GM12878 (cell line): ENCODE results near the gene KIF6. TPM values are rescaled to one million over a fixed set of nuclear protein-coding genes. Genes with fewer than 3 reads are reported as not detected.

Experiments used
- ATAC-seq: fragments of 200-7000 bp; cut with Tn5 transposase; 3 replicates; pipeline ENCODE4 v1.9.1; 2020; ENCODE audit warnings: mild to moderate bottlenecking, moderate library complexity
- BruUV-seq: library from RNA; stranded (reverse); fragments of 400-500 nt; replicated peaks from 2 replicates; lab custom pipeline; 2021; lab: Mats Ljungman, UMichigan
- CTCF ChIA-PET: fragments of 300-600 bp; sonication (Branson Sonifier 250); formaldehyde crosslinking; extraction: SDS; loops from one replicate; lab custom pipeline; 2021; ENCODE audit warnings: inconsistent platforms; lab: Yijun Ruan, JAX
- POLR2A ChIA-PET: fragments of 350-600 bp; formaldehyde crosslinking; extraction: SDS; loops from one replicate; lab custom pipeline; 2021; ENCODE audit warnings: inconsistent platforms; lab: Charles Lee
- RAD21 ChIA-PET: fragments of 300-600 bp; sonication (Branson Sonifier 250); formaldehyde crosslinking; loops from one replicate; lab custom pipeline; 2023; ENCODE audit warnings: antibody characterized with exemption; ENCODE audit not compliant: unreplicated experiment; lab: Charles Lee
- SMC1A ChIA-PET: fragments of 300-600 bp; sonication (Branson Sonifier 250); formaldehyde crosslinking; loops from one replicate; lab custom pipeline; 2023; ENCODE audit not compliant: unreplicated experiment, uncharacterized antibody; lab: Charles Lee
- DNase-seq: peaks from one replicate; pipeline ENCODE4 v3.0.0-alpha.2; 2011; ENCODE audit warnings: low read depth, low spot score
- FAIRE-seq: peaks from 3 replicates; lab custom pipeline; 2011; peaks lifted over from hg19 to GRCh38; lab: Jason Lieb, UNC
- H2AFZ ChIP-seq: 2 replicates; pipeline ENCODE4 v1.6.0; 2011; ENCODE audit warnings: low read depth, low read length, control low read depth; ENCODE audit not compliant: control insufficient read depth
- H3K27ac ChIP-seq: 2 replicates; pipeline ENCODE4 v1.5.1; 2011; ENCODE audit warnings: control low read depth; ENCODE audit not compliant: control insufficient read depth, insufficient read depth
- H3K27me3 ChIP-seq, 2 experiments: replicated peaks in 1 of 2; 2 replicates each; pipeline versions ENCODE4 v1.6.0 to v1.6.1; 2011; ENCODE audit warnings: low read length in 1 of 2; ENCODE audit not compliant: control insufficient read depth in 2 of 2, insufficient read depth in 2 of 2
- H3K36me3 ChIP-seq, 2 experiments: 2 replicates each; pipeline ENCODE4 v1.5.1; 2011; ENCODE audit warnings: low read length in 1 of 2; ENCODE audit not compliant: control insufficient read depth in 2 of 2, insufficient read depth in 2 of 2
- H3K4me1 ChIP-seq: 2 replicates; pipeline ENCODE4 v1.6.1; 2011; ENCODE audit warnings: mild to moderate bottlenecking, low read length, moderate library complexity, mixed read lengths; ENCODE audit not compliant: control insufficient read depth, insufficient read depth
- H3K4me2 ChIP-seq: 2 replicates; pipeline ENCODE4 v1.6.0; 2011; ENCODE audit warnings: control low read depth; ENCODE audit not compliant: control insufficient read depth, insufficient read depth
- H3K4me3 ChIP-seq: fragments of 200-600 bp; sonication (generic); 2 replicates; pipeline ENCODE4 v1.5.1; 2016
- H3K79me2 ChIP-seq: 2 replicates; pipeline ENCODE4 v1.6.0; 2011; ENCODE audit warnings: low read length; ENCODE audit not compliant: control insufficient read depth, insufficient read depth
- H3K9ac ChIP-seq: 2 replicates; pipeline ENCODE4 v1.8.0; 2011; ENCODE audit warnings: low read length, control low read depth, mixed read lengths; ENCODE audit not compliant: control insufficient read depth, insufficient read depth
- H3K9me3 ChIP-seq: replicated peaks from 3 replicates; pipeline ENCODE4 v1.5.1; 2011; ENCODE audit warnings: mild to moderate bottlenecking, low read length; ENCODE audit not compliant: control insufficient read depth, insufficient read depth
- H4K20me1 ChIP-seq: 2 replicates; pipeline ENCODE4 v1.6.0; 2011; ENCODE audit not compliant: control insufficient read depth, insufficient read depth
- TARDBP ChIP-seq: IDR thresholded peaks from 2 replicates; pipeline ENCODE4 v1.6.1; 2016; ENCODE audit warnings: borderline replicate concordance
- TCF12 ChIP-seq: IDR thresholded peaks from 2 replicates; pipeline ENCODE4 v1.6.1; 2011; ENCODE audit warnings: low read depth, mild to moderate bottlenecking, low read length
- WGBS: methylation state at CpG from one replicate; pipeline ENCODE4 v1.1.6; 2016; ENCODE audit warnings: low lambda C conversion rate; ENCODE audit not compliant: insufficient replicate concordance, insufficient coverage; ENCODE audit errors: missing lambda C conversion rate; 5-methylcytosine and 5-hydroxymethylcytosine counted together
- in situ Hi-C: fragments of 300-500 bp; cut with MboI; formaldehyde crosslinking; loops from 9 replicates; pipeline ENCODE4 v1.14.3; 2018; ENCODE audit warnings: mixed read lengths
- intact Hi-C: fragments of 100-400 bp; cut with micrococcal nuclease; formaldehyde crosslinking; loops from one replicate; pipeline ENCODE4 v1.14.2; 2022; ENCODE audit not compliant: unreplicated experiment
- polyA plus RNA-seq, 11 experiments: library from polyadenylated mRNA; depleted of rRNA in 4 of 11; unstranded in 6 of 11; stranded (reverse) in 5 of 11; fragments of >200 nt; fragmentation: Nextera tagmentation in 4 of 11; fragmentation: Illumina TruSeq in 1 of 11; extraction: Ambion mirVana in 4 of 11; extraction: Trizol in 1 of 11; gene quantifications; 1 replicate in 1 of 11; 2 replicates in 10 of 11; pipeline versions ENCODE4 v1.2.1 to v1.2.3, GENCODE V29; 2011 to 2016; ENCODE audit warnings: inconsistent platforms in 2 of 11, missing spikeins in 2 of 11, low read depth in 1 of 11
- total RNA-seq, 4 experiments: library from RNA; depleted of rRNA in 3 of 4; stranded (reverse); fragments of >200 nt in 3 of 4; fragmentation: Illumina TruSeq in 1 of 4; extraction: Trizol in 1 of 4; gene quantifications; 2 replicates each; pipeline versions ENCODE4 v1.2.1 to v1.2.3, GENCODE V29; 2013 to 2021
- TF ChIP-seq, protein P1 (sequence below): IDR thresholded peaks from 2 replicates; pipeline ENCODE4 v1.6.1; 2012; ENCODE audit warnings: low read length, inconsistent platforms
- TF ChIP-seq, protein P2 (sequence below): IDR thresholded peaks from 2 replicates; pipeline ENCODE4 v1.6.1; 2011; ENCODE audit warnings: low read depth, low read length, improper control_type of control experiment, borderline replicate concordance

Gene KIF6
- total and polyA plus RNA-seq, 10 of the 15 experiments (the other 5 are each of a cell fraction or from before 2014, with no cell fraction given) = 0.09 to 1.0 (median 0.28) TPM

DNA sequence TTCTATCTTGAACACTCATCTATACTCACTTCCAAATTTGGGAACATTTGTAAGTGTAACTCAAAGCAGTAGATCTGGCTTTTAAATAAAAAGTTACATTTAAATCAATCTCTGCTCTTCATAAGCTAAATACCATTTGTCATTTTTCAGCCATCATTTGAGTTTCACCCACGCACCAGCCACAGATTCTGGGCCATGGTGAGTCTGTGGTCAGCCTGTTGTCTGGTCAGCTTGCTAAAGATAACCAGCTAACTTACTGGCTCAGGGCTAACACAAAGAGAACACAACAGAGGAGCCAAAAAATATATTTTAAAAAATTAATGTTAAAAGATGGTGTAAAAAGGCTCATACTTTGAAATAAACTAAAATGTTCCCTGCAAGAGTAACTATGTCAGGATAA lies 181.3 kb downstream of the KIF6 start:
- in situ Hi-C loops = no loop called here
- H3K36me3 ChIP-seq = no peaks in the 10 kb centered on the region
- FAIRE-seq (no peak), ATAC-seq (peak; percentile 49; the same call in 2 of the 3 replicates), DNase-seq (no peak)
- RAD21 ChIA-PET = interaction anchor here (1.0 to 1.5 kb wide), 4 partner anchors 9 to 118 kb away, joined by 3 to 4 read pairs (median 3); no protein-coding TSS in a partner anchor
- H3K27ac ChIP-seq = no peak overlapping the region
- POLR2A ChIA-PET = interaction anchor here (1.5 kb wide), 1 partner anchor 9 kb away, joined by 4 read pairs; no protein-coding TSS in a partner anchor
- H3K4me1 ChIP-seq = no peaks in the 10 kb centered on the region
- H3K9ac ChIP-seq = no peak overlapping the region
- no peak overlapping the region for H2AFZ ChIP-seq
- 25% methylated on average over 1 of the region's 1 CpG for WGBS
- BruUV-seq = no TSS peak
- H4K20me1 ChIP-seq = no peaks in the 10 kb centered on the region
- H3K79me2 ChIP-seq = no peaks in the 10 kb centered on the region
- intact Hi-C loops = no loop called here
- TF ChIP-seq TARDBP (no peak), TCF12 (no peak)
- TF ChIP-seq, protein P1, sequence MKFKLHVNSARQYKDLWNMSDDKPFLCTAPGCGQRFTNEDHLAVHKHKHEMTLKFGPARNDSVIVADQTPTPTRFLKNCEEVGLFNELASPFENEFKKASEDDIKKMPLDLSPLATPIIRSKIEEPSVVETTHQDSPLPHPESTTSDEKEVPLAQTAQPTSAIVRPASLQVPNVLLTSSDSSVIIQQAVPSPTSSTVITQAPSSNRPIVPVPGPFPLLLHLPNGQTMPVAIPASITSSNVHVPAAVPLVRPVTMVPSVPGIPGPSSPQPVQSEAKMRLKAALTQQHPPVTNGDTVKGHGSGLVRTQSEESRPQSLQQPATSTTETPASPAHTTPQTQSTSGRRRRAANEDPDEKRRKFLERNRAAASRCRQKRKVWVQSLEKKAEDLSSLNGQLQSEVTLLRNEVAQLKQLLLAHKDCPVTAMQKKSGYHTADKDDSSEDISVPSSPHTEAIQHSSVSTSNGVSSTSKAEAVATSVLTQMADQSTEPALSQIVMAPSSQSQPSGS = no peak
- TF ChIP-seq, protein P2, sequence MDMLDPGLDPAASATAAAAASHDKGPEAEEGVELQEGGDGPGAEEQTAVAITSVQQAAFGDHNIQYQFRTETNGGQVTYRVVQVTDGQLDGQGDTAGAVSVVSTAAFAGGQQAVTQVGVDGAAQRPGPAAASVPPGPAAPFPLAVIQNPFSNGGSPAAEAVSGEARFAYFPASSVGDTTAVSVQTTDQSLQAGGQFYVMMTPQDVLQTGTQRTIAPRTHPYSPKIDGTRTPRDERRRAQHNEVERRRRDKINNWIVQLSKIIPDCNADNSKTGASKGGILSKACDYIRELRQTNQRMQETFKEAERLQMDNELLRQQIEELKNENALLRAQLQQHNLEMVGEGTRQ = no peak
- no peaks in the 10 kb centered on the region for H3K27me3 ChIP-seq
- CTCF ChIA-PET = interaction anchor here (1.0 to 3.1 kb wide), 4 partner anchors 10 to 34 kb away, joined by 4 to 16 read pairs (median 10); no protein-coding TSS in a partner anchor
- no peaks in the 10 kb centered on the region for H3K9me3 ChIP-seq
- no peak overlapping the region for H3K4me3 ChIP-seq
- H3K4me2 ChIP-seq = no peak overlapping the region
- SMC1A ChIA-PET = interaction anchor here (0.7 to 2.5 kb wide), 16 partner anchors 9 to 270 kb away, joined by 3 to 11 read pairs (median 3); no protein-coding TSS in a partner anchor
